ENCODE measurements around the gene MFSD1. TPM values are rescaled to one million over a fixed set of nuclear protein-coding genes. Genes with fewer than 3 reads are reported as not detected.

MFSD1 gene
- total and polyA plus RNA-seq, 9 of the 15 experiments (the other 6 are each of a cell fraction or from before 2014, with no cell fraction given), result 8.7 to 49.5 (median 28.6) TPM

DNA sequence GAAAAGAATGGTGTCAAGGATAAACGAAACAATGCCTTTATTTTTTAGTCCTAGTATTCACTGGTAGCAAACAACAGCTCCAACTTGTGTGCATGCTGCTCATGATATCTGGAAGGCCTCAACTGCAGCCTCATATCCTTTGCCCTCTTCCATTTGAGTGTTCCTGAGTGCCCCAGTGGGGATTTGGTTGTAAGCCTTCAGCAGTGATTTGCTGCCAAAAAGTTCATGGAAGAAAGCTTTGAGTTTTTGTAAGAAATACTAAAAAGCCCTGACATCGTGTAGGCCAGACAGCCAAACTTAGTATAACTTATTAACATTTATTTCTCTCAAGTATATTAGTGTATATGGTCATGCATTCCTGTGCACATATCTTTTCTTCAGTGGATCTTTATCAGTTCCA is 30.0 kb downstream of the MFSD1 start:
- no TSS peak for BruUV-seq (replicated peaks)
- DNase-seq (ENCODE audit: extremely low read depth in 1 of 4, low spot score in 3 of 4), result no peak
- no peak for ATAC-seq
- TF ChIP-seq, protein P1, sequence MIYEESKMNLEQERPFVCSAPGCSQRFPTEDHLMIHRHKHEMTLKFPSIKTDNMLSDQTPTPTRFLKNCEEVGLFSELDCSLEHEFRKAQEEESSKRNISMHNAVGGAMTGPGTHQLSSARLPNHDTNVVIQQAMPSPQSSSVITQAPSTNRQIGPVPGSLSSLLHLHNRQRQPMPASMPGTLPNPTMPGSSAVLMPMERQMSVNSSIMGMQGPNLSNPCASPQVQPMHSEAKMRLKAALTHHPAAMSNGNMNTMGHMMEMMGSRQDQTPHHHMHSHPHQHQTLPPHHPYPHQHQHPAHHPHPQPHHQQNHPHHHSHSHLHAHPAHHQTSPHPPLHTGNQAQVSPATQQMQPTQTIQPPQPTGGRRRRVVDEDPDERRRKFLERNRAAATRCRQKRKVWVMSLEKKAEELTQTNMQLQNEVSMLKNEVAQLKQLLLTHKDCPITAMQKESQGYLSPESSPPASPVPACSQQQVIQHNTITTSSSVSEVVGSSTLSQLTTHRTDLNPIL (CRISPR knock-in tag; IDR thresholded peaks at IDR 0.05), result no peak
- TF ChIP-seq CC2D1A (IDR thresholded peaks at IDR 0.05) (no peak), TOE1 (IDR thresholded peaks at IDR 0.05; ENCODE audit: borderline replicate concordance) (no peak), TOE1 (CRISPR knock-in tag; IDR thresholded peaks at IDR 0.05; ENCODE audit: borderline replicate concordance, low read depth) (no peak), ETS2 (tag; IDR thresholded peaks at IDR 0.05; ENCODE audit: borderline replicate concordance, poor library complexity, severe bottlenecking) (no peak), ZNF324 (CRISPR knock-in tag; IDR thresholded peaks at IDR 0.05) (no peak), MYBL2 (IDR thresholded peaks at IDR 0.05; ENCODE audit: low read depth) (no peak), MYBL2 (CRISPR knock-in tag; IDR thresholded peaks at IDR 0.05; ENCODE audit: borderline replicate concordance) (no peak), DIDO1 (tag; IDR thresholded peaks at IDR 0.05; ENCODE audit: low read depth) (no peak), STAT5A (IDR thresholded peaks at IDR 0.05; ENCODE audit: borderline replicate concordance, low read length) (no peak), CBFA2T2 (conservative IDR thresholded peaks at IDR 0.05) (no peak), CREBBP (IDR thresholded peaks at IDR 0.05; ENCODE audit: low read depth, low read length) (no peak), RBFOX2 (IDR thresholded peaks at IDR 0.05; ENCODE audit: low read depth, low read length) (no peak), CHCHD3 (CRISPR knock-in tag; IDR thresholded peaks at IDR 0.05) (no peak), TCF3 (CRISPR knock-in tag; IDR thresholded peaks at IDR 0.05) (no peak), ETV6 (IDR thresholded peaks at IDR 0.05; ENCODE audit: borderline replicate concordance in 1 of 2, low read depth in 2 of 2, low read length in 1 of 2) (no peak), ETV6 (CRISPR knock-in tag; IDR thresholded peaks at IDR 0.05; ENCODE audit: borderline replicate concordance) (no peak), SMARCA5 (IDR thresholded peaks at IDR 0.05) (no peak), BMI1 (IDR thresholded peaks at IDR 0.05; ENCODE audit: low read length) (no peak), ZNF23 (CRISPR knock-in tag; IDR thresholded peaks at IDR 0.05) (no peak)
- TF ChIP-seq, protein P2, sequence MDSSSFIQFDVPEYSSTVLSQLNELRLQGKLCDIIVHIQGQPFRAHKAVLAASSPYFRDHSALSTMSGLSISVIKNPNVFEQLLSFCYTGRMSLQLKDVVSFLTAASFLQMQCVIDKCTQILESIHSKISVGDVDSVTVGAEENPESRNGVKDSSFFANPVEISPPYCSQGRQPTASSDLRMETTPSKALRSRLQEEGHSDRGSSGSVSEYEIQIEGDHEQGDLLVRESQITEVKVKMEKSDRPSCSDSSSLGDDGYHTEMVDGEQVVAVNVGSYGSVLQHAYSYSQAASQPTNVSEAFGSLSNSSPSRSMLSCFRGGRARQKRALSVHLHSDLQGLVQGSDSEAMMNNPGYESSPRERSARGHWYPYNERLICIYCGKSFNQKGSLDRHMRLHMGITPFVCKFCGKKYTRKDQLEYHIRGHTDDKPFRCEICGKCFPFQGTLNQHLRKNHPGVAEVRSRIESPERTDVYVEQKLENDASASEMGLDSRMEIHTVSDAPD (CRISPR knock-in tag; IDR thresholded peaks at IDR 0.05), result no peak
- TF ChIP-seq, protein P3, sequence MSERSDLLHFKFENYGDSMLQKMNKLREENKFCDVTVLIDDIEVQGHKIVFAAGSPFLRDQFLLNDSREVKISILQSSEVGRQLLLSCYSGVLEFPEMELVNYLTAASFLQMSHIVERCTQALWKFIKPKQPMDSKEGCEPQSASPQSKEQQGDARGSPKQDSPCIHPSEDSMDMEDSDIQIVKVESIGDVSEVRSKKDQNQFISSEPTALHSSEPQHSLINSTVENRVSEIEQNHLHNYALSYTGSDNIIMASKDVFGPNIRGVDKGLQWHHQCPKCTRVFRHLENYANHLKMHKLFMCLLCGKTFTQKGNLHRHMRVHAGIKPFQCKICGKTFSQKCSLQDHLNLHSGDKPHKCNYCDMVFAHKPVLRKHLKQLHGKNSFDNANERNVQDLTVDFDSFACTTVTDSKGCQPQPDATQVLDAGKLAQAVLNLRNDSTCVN (CRISPR knock-in tag; IDR thresholded peaks at IDR 0.05), result no peak
- H2AFZ ChIP-seq (ENCODE audit: low read depth, low read length), result no peak overlapping the region
- no peaks in the 10 kb centered on the region for H3K79me2 ChIP-seq (ENCODE audit: control insufficient read depth, insufficient read depth, low read length)
- no peak overlapping the region for H3K4me3 ChIP-seq
- intact Hi-C loops (cut with micrococcal nuclease), result no loop called here
- no peak overlapping the region for H3K4me2 ChIP-seq (ENCODE audit: insufficient read depth, low read length)
- no peak overlapping the region for H3K9ac ChIP-seq (ENCODE audit: insufficient read depth in 1 of 2, low read depth in 2 of 2, low read length in 2 of 2)
- WGBS (ENCODE audit: insufficient coverage, low coverage, missing lambda C conversion rate), result 35% methylated on average over 2 of the region's 2 CpGs
- H3K9me1 ChIP-seq (ENCODE audit: control insufficient read depth, insufficient read depth, low read length), result no peaks in the 10 kb centered on the region
- ChIA-PET CTCF (ENCODE audit: low intra/inter-chr PET ratio) (no interaction called here), POLR2A (no interaction called here)
- peaks cover 3 to 8% of the 10 kb centered on the region in 2 experiments; a peak in 2 of 5 replicates for H3K27me3 ChIP-seq (ENCODE audit: control insufficient read depth in 2 of 2, insufficient read depth in 2 of 2, low read length in 2 of 2)
- FAIRE-seq, result no peak
- H3K36me3 ChIP-seq (ENCODE audit: control insufficient read depth, insufficient read depth, low read length), result peaks cover 13% of the 10 kb centered on the region; the same call in 1 of the 3 replicates
- no peak overlapping the region for H3K27ac ChIP-seq (ENCODE audit: extremely low read depth, low read depth, low read length)
- in situ Hi-C loops (cut with MboI), result loop anchor here (25.0 kb wide), 1 partner anchor 980 kb away; no protein-coding TSS in a partner anchor
- H4K20me1 ChIP-seq (replicated peaks; ENCODE audit: control insufficient read depth, insufficient read depth, low read length), result no peaks in the 10 kb centered on the region; the same call in 1 of the 2 replicates
- H3K9me3 ChIP-seq (replicated peaks; ENCODE audit: control insufficient read depth, insufficient read depth, low read depth, low read length), result no peaks in the 10 kb centered on the region
- H3K4me1 ChIP-seq (replicated peaks in 1 of 2; ENCODE audit: control insufficient read depth in 2 of 2, insufficient read depth in 2 of 2, low read length in 2 of 2), result no peaks in the 10 kb centered on the region

Measured in K562 (cell line).